SK-N-MC (cell line): ENCODE data around the gene CACNA1A.

Source experiments
- EZH2 ChIP-seq: fragments of 200-600 bp; sonication (generic); IDR thresholded peaks from one replicate; pipeline ENCODE4 v1.6.1; 2017; ENCODE audit warnings: antibody characterized with exemption
- FOXP2 ChIP-seq: optimal IDR thresholded peaks from 2 replicates; pipeline ENCODE3; 2011; ENCODE audit warnings: mild to moderate bottlenecking, moderate library complexity; ENCODE audit not compliant: insufficient read depth; ENCODE audit errors: extremely low read length, control extremely low read depth
- POLR2AphosphoS5 ChIP-seq: IDR thresholded peaks from 2 replicates; pipeline ENCODE4 v1.6.1; 2012; ENCODE audit warnings: mild to moderate bottlenecking, low read depth, low read length, borderline replicate concordance

GRCh38 chr19:13503570-13504235 is 2.6 kb downstream of the CACNA1A start:
- TF ChIP-seq EZH2 (no peak), POLR2AphosphoS5 (no peak), FOXP2 (no peak)
